ENCODE data around the gene FCN1.

GRCh38 chr9:134925011-134925511, 7.3 kb upstream of the FCN1 start:
- TF ChIP-seq CHD2 (IDR thresholded peaks at IDR 0.05; ENCODE audit: low read length, partially characterized antibody) (no peak), EP300 (IDR thresholded peaks at IDR 0.05; ENCODE audit: borderline replicate concordance in 1 of 2, low read depth in 1 of 2, low read length in 1 of 2) (no peak), CTCF (IDR thresholded peaks at IDR 0.05) (no peak), FOXJ3 (CRISPR knock-in tag; IDR thresholded peaks at IDR 0.05) (no peak), GATA2 (CRISPR knock-in tag; IDR thresholded peaks at IDR 0.05) (no peak), EZH2phosphoT487 (IDR thresholded peaks at IDR 0.05; ENCODE audit: borderline replicate concordance, low read depth) (no peak), TEAD4 (IDR thresholded peaks at IDR 0.05; ENCODE audit: borderline replicate concordance, insufficient read depth) (no peak), RAD21 (IDR thresholded peaks at IDR 0.05; ENCODE audit: low read length) (no peak)

All from SK-N-SH (cell line).